ENCODE measurements around the gene OAS2.
"Not testable (repeated sequence)": the region's sequence is repeated elsewhere in the genome, so short reads cannot be mapped to it uniquely, and the experiment has no call there.

OAS2 gene

DNA sequence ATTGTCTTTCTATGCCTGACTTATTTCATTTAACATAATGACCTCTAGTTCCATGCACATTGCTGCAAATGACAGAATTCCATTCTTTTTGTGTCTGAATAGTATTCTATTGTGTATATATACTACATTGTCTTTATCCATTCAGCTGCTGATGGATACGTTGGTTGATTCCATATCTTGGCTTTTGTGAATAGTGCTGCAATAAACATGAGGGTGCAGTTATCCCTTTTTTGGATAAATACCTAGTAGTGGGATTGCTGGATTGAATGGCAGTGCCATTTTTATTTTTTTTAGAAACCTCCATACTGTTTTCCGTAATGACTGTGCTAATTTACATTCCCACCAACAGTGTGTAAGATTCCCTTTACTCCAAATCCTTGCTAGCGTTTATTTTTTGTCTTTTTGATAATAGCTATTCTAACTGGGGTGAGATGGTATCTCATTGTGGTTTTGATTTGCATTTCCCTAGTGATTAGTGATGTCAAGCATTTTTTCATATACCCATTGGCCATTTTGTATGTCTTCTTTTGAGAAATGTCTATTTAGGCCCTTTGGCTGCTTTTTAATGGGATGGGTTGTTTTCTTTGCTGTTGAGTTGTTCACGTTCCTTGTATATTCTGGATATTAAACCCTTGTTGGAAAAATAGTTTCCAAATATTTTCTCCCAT is 2.3 kb downstream of the OAS2 start:
- in situ Hi-C loops (cut with MboI; ENCODE audit: low sequenced_read_pairs): no loop called here

- in situ Hi-C loops (cut with MboI; ENCODE audit: low sequenced_read_pairs): no loop called here
Observed at GRCh38 chr12:112985642-112986290, 7.4 kb downstream of the OAS2 start.

GRCh38 chr12:112986291-112986800 is 8.0 kb downstream of the OAS2 start:
- in situ Hi-C loops (cut with MboI; ENCODE audit: low sequenced_read_pairs): no loop called here

GRCh38 chr12:112987561-112987960 is 9.2 kb downstream of the OAS2 start:
- in situ Hi-C loops (cut with MboI; ENCODE audit: low sequenced_read_pairs): no loop called here

DNA sequence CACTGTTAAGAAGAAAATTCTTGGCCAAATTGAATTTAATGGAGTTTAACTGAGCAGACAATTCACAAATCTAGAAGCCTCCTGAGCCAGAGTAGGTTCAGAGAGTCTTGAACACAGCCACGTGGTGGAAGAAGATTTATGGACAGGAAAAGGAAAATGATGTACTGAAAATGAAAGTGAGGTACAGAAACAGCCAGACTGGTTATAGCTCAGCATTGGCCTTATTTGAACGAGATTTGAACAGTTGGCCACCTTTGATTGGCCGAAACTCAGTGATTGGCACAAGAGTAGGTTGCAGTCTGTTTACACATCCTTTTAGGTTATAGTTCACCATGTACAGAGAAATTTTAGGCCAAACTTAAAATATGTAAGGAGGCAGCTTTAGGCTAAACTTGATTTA is 9.9 kb downstream of the OAS2 start:
- in situ Hi-C loops (cut with MboI; ENCODE audit: low sequenced_read_pairs): no loop called here

DNA sequence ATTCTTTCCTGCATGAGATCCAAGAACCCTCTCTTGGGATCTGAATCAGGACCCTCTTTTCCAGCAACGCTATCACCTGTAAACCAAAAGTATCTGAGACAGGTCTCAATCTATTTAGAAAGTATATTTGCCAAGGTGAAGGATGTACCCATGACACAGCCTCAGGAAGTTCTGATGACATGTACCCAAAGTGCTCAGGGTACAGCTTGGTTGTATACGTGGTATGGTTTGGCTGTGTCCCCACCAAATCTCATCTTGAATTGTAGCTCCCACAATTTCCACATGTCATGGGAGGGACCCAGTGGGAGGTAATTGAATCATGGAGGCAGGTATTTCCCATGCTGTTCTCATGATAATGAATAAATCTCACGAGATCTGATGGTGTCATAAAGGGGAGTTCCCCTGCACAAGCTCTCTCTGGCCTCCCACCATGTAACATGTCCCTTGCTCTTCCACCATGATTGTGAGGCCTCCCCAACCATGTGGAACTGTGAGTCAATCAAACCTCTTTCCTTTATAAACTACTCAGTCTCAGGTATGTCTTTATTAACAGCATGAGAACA is 10.6 kb downstream of the OAS2 start:
- in situ Hi-C loops (cut with MboI; ENCODE audit: low sequenced_read_pairs): not testable (repeated sequence)

DNA sequence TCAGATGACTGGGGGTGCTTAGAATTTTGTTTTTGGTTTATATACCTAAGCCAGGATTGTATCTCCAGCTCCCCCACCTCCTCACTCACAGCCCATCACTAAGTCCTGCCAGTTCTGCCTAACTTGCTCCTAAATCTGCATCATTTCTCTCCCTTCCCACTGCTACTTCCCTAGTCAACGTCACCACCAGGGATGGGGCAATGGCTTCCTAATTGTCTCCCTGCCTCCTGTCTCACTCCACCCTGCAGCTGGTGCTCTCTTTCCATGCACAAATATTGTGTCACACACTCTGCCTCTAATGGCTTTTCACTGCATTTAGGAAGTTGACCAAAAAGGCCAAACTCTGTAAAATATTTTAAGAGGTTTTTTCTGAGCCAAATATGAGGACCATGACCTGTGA is 11.5 kb downstream of the OAS2 start:
- in situ Hi-C loops (cut with MboI; ENCODE audit: low sequenced_read_pairs): no loop called here

DNA sequence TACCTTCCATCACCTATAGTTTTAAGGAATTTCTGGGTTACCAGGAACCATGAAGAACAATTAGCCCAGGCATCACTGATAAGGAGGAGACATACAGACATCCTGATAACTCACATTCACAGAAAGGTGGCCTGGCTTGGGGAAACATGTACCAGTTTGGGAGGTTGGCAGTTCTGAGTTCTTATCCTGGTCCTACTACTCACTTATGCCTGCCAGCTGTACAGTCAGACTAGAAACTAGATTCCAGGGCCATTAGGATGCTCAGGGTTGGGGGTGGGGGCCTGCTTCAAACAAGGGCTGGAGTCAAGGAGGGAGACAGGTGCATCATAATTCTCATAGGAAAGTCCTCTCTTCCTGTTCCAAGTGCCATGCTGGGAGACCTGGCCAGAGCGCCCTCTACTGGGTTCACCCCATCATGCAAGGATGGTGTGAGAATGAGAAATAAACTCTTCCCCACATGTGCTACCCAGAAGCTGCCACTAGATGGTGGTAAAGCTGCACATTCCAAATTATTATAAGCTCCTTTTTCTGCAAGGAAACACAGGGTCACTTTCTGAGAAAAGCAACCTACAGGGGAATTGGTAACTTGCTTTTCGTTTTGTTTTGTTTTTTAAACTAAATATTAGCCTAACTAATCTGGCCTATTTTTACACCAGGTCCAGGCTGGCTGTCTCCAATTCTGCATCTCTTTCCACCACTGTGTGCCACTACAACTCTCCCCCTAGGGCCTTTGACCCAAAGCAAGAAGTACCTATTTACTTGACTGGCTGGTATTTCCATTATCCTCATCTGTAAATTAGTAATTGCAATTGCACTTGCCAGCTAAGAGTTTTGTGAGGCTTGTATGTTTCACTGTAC is 14.5 kb downstream of the OAS2 start:
- in situ Hi-C loops (cut with MboI; ENCODE audit: low sequenced_read_pairs): no loop called here

DNA sequence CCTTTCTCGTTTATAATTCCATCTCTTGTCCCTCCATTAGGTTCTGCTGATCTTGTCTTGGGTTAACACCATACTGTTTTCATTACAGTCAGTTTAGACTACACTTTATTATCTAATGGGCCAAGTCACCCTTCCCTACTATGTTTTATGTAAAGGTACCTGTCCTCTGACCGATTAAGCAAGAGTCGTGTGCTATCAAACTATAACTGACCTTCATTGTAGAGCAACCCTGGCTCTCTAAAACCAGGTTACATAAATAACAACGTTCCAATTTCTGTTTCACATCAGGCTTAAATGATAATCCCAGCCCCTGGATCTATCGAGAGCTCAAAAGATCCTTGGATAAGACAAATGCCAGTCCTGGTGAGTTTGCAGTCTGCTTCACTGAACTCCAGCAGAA is 16.7 kb downstream of the OAS2 start:
- in situ Hi-C loops (cut with MboI; ENCODE audit: low sequenced_read_pairs): no loop called here

DNA sequence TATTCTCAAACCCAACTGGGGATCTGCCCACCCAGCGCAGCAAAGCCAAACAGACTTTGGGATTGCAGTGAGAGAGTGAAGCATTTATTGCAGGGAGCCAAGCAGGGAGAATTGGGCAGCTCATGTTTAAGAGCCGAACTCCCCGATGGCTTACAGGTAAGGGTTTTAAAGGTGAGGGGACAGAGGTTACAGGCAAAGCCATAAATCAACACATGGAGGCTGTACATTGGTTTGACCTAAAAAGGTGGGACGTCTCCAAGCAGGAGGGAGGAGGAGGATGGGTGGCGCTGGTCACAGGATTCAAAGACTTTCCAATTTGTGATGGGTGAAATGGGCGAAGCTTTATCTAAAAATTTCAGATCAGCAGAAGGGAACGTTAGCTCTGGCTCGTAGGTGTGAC is 18.2 kb downstream of the OAS2 start:
- in situ Hi-C loops (cut with MboI; ENCODE audit: low sequenced_read_pairs): no loop called here

DNA sequence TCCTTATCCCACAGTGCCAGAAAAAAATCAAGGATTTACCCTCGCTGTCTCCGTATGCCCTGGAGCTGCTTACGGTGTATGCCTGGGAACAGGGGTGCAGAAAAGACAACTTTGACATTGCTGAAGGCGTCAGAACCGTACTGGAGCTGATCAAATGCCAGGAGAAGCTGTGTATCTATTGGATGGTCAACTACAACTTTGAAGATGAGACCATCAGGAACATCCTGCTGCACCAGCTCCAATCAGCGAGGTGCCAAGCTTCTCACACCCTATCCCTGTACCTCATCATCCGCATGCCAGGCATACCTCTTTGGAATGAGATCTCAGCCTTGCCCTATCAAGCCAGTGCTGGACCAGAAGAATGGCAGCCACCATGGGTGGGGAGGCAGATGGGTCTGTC is 19.2 kb downstream of the OAS2 start:
- in situ Hi-C loops (cut with MboI; ENCODE audit: low sequenced_read_pairs): no loop called here

DNA sequence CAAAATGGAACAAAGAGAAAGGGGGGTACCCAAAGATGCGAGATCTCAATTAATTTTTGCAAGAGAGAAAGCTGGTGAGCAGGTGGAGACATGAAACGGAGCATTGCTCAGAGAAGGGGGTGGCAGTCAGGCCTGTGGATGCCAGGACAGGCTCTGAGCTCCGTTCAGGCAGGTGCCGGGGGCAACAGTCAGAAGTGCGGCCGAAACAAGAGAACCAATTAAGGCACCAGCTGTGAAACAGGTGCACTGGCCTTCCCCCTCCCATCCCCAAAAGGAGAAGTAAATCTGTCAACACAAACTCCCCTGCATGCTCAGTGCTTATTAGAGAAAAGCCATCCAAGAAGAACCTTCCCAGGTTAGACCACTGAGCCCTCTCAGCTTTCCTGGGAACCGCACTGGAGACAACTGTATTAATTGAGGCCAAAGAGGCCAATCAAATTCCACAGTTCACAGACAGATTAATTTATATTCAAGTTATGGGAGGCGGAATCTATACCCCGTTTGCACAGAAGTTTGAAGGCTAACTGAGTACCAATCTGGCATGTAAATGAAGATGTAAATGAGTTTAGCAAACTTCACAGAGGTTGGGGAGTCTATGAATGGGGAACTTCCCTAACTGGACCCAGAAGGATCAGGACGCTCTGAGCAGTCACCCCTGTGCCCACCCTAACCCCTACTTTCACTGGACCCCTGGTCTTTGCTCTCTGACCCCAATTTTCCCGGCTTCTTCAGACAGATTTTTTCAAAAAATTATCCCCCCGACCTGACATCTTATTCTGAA is 20.9 kb downstream of the OAS2 start:
- in situ Hi-C loops (cut with MboI; ENCODE audit: low sequenced_read_pairs): no loop called here

GRCh38 chr12:113000433-113000832 is 22.1 kb downstream of the OAS2 start:
- in situ Hi-C loops (cut with MboI; ENCODE audit: low sequenced_read_pairs): no loop called here

- in situ Hi-C loops (cut with MboI; ENCODE audit: low sequenced_read_pairs): no loop called here
Observed at GRCh38 chr12:113002155-113002554, 23.8 kb downstream of the OAS2 start.

DNA sequence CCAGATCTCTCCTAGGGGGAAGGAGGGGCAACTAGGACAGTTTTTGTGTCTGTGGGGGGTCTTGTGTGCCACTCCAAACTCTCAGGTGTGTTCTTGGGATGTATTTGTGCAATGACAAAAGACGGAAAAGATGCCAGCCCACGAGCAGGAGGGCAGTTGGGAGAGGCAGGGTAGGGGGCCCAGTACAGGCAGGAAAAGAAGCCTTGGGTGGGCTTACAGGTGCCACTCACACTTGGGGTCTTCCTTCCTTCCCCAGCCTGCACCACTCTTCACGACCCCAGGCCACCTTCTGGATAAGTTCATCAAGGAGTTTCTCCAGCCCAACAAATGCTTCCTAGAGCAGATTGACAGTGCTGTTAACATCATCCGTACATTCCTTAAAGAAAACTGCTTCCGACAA is 24.4 kb downstream of the OAS2 start:
- in situ Hi-C loops (cut with MboI; ENCODE audit: low sequenced_read_pairs): no loop called here

GRCh38 chr12:113003636-113004035 is 25.3 kb downstream of the OAS2 start:
- in situ Hi-C loops (cut with MboI; ENCODE audit: low sequenced_read_pairs): no loop called here

GRCh38 chr12:113005762-113006161 is 27.4 kb downstream of the OAS2 start:
- in situ Hi-C loops (cut with MboI; ENCODE audit: low sequenced_read_pairs): no loop called here

DNA sequence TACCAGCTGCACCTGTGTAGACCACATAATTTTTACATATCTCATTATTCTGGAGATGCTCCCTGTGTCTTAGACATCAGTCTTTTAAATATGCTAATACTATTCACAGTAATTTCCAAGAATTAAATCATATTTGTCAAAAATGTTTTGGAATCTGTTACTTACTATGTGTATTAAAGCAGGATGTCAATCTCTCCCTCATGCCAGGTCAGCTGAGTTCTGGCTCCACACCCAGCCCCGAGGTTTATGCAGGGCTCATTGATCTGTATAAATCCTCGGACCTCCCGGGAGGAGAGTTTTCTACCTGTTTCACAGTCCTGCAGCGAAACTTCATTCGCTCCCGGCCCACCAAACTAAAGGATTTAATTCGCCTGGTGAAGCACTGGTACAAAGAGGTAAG is 27.9 kb downstream of the OAS2 start:
- in situ Hi-C loops (cut with MboI; ENCODE audit: low sequenced_read_pairs): no loop called here

DNA sequence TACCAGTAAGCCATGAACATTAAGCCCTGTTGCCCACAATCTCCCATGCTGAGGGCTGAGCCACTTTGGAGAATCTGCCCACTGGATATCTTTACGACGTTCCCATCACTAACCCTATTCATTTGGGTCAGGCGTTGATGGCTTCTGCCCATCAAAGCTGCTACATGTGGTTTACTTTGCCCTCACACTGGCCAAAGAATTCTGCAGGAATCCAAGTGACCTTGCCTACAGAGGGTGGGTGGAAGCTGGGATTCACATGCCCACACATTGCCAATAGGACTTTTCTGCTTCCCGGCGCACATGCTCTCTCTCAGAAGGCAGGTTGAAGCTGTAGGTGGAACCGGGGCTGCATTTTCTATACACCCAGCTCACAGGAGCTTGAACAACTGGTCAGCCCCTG is 28.3 kb downstream of the OAS2 start:
- in situ Hi-C loops (cut with MboI; ENCODE audit: low sequenced_read_pairs): no loop called here

DNA sequence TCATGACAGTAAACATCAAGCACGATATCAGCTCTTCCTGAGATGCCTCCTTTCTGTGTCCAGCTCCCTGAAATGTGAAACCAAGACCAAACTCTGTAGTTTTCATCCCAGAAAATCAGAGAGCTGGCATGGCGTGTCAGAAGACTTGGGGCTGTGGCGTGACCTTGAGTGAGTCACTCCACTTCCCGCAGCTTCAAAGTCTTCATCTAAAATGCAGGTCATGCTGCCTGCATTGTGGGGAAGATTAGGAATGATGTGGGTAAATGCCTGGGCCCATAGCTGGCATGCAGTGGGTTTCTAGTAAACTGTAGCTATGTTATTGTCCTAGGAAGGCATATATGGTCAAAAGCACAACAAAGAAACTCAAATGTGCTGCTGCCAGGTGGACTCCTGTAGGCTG is 28.8 kb downstream of the OAS2 start:
- in situ Hi-C loops (cut with MboI; ENCODE audit: low sequenced_read_pairs): no loop called here

DNA sequence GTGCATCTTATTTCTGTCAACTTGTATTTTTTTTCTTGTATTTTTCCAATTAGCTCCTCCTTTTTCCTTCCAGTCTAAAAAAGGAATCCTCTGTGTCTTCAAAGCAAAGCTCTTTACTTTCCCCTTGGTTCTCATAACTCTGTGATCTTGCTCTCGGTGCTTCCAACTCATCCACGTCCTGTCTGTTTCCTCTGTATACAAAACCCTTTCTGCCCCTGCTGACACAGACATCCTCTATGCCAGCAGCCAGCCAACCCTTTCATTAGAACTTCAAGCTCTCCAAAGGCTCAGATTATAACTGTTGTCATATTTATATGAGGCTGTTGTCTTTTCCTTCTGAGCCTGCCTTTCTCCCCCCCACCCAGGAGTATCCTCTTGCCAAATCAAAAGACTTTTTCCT is 32.4 kb downstream of the OAS2 start:
- in situ Hi-C loops (cut with MboI; ENCODE audit: low sequenced_read_pairs): no loop called here

All from hTERT RPE-1 (cell line).